DMS79 treated with DMSO at 0.1 percent for 48 hours (cell line): ENCODE data around the gene ZNF699.
"Not testable (repeated sequence)": the region's sequence is repeated elsewhere in the genome, so short reads cannot be mapped to it uniquely, and the experiment has no call there.

Experiments used
- DNase-seq: peaks from one replicate; lab custom pipeline; 2025; lab: John Stamatoyannopoulos, UW

The ZNF699 gene

DNA sequence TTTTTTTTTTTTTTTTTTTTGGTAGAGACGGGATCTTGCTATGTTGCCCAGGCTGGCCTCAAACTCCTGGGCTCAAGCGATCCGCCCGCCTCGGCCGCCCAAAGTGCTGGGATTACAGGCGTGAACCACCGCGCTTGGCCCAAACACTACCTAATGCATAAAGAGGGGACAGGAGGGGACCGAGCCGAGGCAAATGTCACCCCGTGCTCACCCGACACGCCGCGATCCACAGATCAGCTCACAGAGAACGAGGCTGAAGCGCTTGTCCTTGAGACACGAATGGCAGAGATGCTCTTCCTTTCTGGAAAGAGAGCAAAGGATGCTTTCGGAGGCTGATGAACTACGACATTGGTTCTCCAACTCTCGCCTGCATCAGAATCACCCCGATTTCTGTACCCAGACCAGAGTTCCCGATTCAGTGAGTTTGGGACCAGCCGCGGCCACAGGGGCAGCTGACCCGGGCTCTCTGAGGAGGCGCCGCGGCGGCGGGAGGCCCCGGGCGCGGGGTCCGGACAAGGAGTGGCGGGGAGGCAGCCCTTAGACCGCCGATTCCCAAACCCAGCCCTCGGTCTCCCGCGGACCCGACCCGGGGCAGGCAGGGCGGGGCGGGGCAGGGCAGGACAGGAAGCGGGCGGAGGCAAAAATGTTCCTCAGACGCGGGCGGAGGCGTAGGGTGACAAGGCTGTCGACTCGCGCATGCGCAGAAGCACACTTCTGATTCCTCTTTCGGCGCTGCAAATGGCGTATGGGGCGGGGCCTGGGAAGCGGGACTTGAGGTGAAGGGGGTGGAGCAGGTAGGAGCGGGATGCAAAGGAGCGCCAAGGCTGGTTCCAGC lies at the start of gene ZNF699:
ZNF699 (minus strand) TSS at position 700 of the 835 bp plus-strand sequence. CDS start 4,719 bp downstream, outside the sequence.
- peak; percentile 99 for DNase-seq

DNA sequence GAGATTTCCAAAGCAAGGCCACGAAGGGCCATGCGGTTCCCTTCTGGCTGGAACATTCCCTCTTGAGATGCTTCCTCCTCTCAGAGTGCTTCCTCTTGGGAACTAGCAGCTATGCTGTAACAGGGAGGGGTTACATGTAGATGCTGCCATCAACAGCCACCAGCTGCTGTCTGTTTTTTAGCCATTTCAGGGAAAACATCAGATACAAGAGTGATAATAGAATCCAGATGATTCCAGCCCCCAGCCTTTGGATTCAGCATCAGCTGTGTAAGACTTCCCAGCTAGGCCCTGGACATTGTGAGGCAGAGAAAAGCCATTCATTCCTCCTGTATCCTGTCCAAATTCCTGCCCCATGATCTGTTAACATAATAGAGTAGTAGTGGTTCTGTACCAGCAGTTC lies 45.0 kb upstream of the ZNF699 start:
- DNase-seq = no peak

DNA sequence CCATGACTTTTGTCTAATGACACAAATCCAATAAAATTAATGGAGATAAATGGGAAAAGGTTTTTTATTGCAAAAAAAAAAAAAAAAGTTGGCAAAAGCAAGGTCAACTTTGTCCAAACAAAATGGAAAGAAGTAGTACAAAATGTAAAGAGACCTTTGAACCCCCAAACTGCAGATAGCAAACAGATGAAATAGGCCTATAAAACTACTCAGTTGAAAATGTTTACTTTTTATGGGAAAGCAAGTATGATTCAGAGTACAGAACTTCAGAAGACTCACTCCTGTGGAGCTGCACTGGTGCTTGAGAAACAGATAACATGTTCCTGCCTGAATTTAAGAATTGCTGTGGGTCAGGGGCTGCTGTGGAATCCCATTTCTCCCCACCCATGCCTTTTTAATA lies 43.4 kb upstream of the ZNF699 start:
- no peak for DNase-seq

GRCh38 chr19:9352505-9352904 lies 42.9 kb upstream of the ZNF699 start:
- DNase-seq = no peak

GRCh38 chr19:9348671-9349070 lies 39.0 kb upstream of the ZNF699 start:
- no peak for DNase-seq

DNA sequence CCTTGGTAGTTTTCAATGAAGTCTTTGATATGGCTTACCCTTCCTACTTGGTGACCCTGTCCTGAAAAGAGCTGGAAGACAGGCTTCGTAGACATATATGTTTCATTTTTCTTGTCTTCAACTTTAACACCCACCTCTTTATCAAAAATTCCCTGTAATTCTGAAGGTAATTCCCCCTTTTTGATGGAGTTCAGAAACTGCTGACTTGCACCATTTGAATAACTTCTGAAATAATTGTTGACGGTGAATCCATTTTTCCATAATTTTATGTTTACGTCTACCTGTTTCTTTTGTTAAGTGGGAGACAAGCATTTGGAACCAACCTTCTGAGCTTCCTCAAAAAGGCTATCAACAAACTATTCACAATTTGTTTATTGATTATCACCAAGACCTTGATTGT lies 38.6 kb upstream of the ZNF699 start:
- DNase-seq = no peak

DNA sequence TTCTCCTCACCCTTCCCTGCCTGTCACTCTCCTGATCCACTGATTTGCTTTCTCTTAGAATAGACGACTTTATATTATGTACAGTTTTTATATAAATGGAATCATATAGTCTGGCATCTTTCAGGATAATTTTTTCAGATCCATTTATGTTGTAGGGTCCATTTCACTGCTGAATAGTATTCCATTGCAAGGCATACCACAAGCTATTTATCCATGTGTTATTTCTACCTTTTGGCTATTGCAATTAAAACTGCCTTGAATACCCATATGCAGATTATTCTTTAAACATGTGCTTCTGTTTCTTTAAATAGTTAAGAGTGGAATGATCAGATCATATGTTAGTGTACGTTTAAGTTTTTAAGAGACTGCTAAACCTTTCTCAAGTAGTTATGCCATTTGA lies 35.4 kb upstream of the ZNF699 start:
- DNase-seq = no peak

DNA sequence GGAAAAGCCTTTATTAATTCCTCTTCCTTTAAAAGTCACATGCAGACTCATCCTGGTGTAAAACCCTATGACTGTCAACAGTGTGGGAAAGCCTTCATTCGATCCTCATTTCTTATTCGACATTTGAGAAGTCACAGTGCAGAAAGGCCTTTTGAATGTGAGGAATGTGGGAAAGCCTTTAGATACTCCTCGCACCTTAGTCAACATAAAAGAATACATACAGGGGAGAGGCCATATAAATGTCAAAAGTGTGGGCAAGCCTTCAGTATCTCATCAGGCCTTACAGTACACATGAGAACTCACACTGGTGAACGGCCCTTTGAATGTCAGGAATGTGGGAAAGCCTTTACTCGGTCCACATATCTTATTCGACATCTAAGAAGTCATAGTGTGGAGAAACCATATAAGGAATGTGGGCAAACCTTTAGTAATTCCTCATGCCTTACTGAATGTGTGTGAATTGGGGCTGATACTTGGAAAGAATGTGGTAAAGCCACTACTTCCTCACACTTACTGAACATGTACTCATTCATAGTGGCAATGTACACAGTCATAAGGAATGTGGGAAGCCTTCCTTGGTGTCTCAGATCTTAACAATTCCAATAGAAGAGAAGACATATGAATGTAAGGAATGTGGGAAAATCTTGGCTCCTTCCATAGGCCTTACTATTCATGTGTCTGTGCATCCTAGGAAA lies 33.1 kb upstream of the ZNF699 start:
- no peak for DNase-seq

DNA sequence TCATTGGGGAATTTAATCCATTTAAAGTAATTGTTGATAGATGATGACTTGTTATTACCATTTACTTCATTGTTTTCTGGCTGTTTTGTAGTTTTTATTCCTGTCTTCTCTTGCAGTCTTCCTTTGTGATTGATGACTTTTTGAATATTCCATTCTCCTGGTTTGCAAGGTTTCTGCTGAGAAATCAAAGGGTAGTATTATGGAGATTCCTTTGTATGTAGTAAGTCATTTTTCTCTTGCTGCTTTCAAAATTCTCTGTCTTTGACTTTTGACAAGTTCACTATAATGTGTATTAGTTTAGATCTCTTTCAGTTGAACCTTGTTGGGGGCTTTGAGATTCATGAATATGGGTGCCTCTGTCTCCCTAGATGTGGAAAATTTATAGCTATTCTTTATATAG lies 20.4 kb upstream of the ZNF699 start:
- DNase-seq = no peak

DNA sequence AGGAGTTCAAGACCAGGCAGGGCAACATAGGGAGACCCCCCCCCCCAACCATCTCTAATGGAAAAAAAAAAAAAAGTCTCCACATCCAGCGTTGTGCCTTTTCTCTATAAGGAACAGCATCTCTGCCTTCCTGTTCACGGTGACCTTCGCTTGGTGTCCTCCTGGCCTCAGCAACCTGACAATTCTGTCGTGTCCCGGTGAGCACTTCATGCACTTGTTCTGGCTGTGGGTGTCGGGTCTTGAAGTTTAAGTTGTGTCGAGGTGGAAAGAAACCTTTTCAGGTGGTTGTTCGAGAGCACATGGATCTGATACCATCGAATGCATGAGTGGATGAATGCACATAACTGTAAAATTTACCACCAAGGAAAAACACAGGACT lies 14.9 kb upstream of the ZNF699 start:
- DNase-seq = no peak

DNA sequence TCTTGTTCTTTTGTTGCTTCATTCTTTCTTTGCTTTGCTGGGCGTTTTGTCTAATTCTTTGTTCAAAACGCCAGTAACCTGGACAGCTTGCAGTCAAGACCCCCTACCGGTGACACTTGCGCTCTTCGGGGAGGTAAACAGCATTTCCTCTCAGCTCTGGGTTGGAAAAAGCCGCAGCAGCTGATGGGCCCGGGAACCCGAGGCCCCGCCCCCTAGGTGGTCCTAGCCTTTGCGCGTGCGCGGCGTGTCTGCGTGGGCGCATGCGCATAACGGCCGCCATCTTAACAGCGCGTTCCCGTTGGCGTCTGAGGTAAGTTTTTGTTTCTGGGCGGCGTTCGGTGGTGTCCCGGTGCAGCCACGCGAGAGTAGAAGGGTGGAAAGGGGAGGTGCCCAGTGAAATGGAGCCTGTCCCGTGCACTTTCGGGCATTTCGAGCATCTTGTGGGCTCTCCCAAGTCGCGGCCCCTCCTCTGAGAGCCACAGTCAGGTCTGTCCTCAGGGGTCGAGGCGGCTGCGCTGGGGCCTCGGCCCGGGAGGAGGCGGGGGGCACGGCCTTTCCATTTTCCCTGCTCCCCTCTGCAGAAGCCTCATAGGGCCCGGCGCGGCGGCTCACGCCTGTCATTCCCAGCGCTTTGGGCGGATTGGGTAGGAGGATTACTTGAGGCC lies 14.4 kb upstream of the ZNF699 start, which contains the start of gene ZNF559:
ZNF559 (plus strand) TSS at position 261 of the 665 bp plus-strand sequence. CDS start 14,371 bp downstream, outside the sequence.
- peak; percentile 94 for DNase-seq

- peak; percentile 88 for DNase-seq
Observed at GRCh38 chr19:9323557-9323918, 13.9 kb upstream of the ZNF699 start.

DNA sequence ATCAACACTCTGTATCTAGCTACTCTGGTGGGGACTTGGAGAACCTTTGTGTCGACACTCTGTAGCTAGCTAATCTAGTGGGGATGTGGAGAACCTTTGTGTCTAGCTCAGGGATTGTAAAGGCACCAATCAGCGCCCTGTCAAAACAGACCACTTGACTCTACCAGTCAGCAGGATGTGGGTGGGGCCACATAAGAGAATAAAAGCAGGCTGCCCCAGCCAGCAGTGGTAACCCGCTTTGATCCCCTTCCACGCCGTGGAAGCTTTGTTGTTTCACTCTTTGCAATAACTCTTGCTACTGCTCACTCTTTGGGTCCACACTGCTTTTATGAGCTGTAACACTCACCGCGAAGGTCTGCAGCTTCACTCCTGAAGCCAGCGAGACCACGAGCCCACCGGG lies 12.6 kb upstream of the ZNF699 start:
- not testable (repeated sequence) for DNase-seq

DNA sequence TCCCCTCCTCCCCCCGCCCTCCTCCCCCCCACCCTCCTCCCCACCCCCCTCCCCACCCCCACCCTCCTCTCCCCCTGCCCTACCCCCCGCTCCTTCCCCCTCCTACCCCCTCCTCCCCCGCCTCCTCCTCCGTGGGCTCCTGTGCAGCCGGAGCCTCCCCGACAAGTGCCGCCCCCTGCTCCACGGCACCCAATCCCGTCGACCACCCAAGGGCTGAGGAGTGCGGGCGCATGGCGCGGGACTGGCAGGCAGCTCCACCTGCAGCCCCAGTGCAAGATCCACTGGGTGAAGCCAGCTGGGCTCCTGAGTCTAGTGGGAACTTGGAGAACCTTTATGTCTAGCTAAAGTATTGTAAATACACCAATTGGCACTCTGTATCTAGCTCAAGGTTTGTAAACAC lies 12.1 kb upstream of the ZNF699 start:
- not testable (repeated sequence) for DNase-seq

- DNase-seq = no peak
Observed at GRCh38 chr19:9321338-9321737, 11.7 kb upstream of the ZNF699 start.

DNA sequence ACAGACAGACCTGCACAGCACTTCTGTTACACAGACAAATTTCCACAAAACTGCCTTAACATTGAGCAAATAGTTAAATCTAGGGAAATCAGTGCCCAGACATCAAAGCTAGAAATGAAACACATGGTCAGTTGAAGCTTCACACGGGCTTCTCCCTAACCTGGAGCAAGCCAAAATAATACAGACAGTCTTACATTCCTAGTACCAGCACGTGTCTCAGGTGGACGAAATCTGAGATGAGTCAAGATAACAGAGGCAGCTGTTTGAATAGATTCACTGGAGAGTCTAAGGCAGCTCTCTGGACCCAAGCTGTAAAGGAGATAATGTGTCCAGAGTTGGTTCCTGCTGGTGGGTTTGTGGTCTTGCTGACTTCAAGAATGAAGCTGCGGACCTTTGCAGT lies 4.1 kb upstream of the ZNF699 start:
- DNase-seq = no peak

DNA sequence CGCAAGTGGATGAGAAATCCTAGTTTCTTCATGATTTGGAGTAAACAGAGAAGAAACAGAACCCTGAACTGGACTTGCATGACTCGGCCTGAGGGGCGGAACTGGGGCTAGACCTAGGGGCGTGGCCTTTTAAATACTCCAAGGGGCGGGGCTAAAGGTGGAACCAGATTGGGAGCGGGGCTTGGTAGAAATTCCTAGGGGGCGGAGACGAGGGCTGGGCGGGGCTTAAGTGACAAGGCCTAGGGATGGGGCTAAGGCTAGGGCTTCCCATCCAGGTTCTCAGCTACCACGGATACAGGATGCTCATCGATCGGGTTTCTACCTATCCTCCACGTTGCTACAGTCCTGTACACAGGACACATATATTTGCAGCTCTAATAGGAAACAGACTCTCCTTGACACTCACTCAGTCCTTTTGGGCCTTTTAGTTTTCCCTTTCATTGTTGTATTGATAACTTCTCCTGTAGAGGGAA lies 372 bp upstream of the ZNF699 start:
- DNase-seq = peak; percentile 99

GRCh38 chr19:9308091-9308770 lies 1.4 kb downstream of the ZNF699 start:
- peak; percentile 12 for DNase-seq

- no peak for DNase-seq
Observed at GRCh38 chr19:9306443-9306842, 3.2 kb downstream of the ZNF699 start.

DNA sequence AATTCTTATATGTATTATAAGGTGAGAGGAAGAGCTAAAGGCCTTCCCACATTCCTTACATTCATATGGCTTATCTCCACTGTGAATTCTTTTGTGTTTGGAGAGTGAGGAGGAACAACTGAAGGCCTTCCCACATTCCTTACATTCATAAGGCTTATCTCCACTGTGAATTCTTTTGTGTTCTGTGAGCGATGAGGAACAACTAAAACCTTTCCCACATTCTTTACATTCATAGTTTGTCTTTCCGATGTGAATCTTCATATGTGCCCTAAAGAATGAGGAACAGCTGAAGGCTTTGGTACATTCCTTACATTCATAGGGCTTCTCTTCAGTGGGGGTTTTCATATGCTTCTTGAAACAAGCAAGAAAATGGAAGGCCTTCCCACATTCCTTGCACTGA lies 13.3 kb downstream of the ZNF699 start:
- no peak for DNase-seq

DNA sequence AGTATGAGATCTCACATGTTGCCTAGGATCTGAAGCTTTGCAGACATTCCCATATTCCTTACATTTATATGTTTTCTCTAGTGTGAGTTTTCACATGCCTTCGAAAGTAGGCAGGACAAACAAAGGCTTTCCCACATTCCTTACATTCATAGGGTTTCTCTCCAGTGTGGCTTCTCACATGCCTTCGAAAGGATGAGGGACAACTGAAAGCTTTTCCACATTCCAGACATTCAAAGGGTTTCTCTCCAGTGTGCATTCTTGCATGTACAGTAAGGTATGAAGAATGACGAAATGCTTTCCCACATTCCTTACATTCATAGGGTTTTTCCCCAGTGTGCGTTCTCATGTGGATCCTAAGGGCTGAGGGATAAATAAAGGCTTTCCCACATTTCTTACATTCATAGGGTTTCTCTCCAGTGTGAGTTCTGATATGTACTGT lies 14.2 kb downstream of the ZNF699 start:
- DNase-seq = no peak

DNA sequence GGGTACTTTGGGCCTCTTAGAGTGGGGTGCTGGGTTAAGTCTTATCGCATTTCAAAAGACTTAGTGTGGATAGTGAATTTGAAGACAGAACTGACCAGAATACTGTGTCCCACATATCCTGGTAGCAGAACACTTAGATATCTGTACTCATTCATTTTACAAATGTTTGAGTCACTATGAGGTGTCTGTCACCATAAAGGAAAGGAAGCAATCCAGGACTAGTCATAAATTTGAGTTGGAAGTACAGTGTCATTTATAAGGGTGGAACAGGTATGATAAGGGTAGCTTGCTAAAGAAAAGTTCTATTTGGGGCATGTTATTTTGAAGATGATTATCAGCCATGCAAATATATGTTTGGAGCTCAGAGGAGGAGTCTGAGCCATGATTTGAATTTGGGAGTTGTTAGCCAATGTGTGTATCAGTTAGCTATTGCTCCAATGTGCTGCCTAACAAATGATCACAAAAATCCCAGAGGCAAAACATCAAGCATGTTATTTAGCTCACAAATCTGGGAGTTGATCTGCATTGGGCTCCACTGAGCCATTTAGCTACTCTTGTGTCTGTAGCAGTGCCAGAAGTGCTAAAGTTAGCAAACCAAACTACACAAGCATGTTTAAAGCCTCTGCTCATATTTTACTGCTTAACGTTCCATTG lies 20.3 kb downstream of the ZNF699 start:
- no peak for DNase-seq
